Neural cell (in vitro differentiated cells): ENCODE results near the gene NHSL2. TPM values are rescaled to one million over a fixed set of nuclear protein-coding genes. Genes with fewer than 3 reads are reported as not detected.

Experiments used
- H2AFZ ChIP-seq: fragments of 200-600, 300-800 bp; sonication (generic), shearing (Covaris generic); 2 replicates; pipeline ENCODE4 v1.6.0; 2014; ENCODE audit warnings: low read depth, mild to moderate bottlenecking, antibody characterized with exemption, low read length, moderate library complexity
- H3F3A ChIP-seq: fragments of 200-600 bp; shearing (Covaris generic); 2 replicates; pipeline ENCODE4 v1.6.1; 2016; ENCODE audit warnings: mild to moderate bottlenecking, moderate library complexity, mixed read lengths, antibody characterized with exemption, low read length; ENCODE audit not compliant: insufficient read depth, poor library complexity, severe bottlenecking
- H3K27ac ChIP-seq: fragments of 200-600, 300-800 bp; sonication (generic), shearing (Covaris generic); 2 replicates; pipeline ENCODE4 v1.5.1; 2014; ENCODE audit warnings: mild to moderate bottlenecking, low read length, moderate library complexity
- H3K27me3 ChIP-seq: fragments of 300-800, 200-600 bp; sonication (generic), shearing (Covaris generic); 2 replicates; pipeline ENCODE4 v1.6.0; 2014; ENCODE audit warnings: mild to moderate bottlenecking, low read depth, low read length, moderate library complexity; ENCODE audit not compliant: insufficient read depth
- H3K36me3 ChIP-seq: fragments of 300-800, 200-600 bp; sonication (generic), shearing (Covaris generic); 2 replicates; pipeline ENCODE4 v1.5.1; 2014; ENCODE audit warnings: mild to moderate bottlenecking, antibody characterized with exemption, low read length, moderate library complexity; ENCODE audit not compliant: insufficient read depth
- H3K4me2 ChIP-seq: fragments of 300-800, 200-600 bp; sonication (generic), shearing (Covaris generic); 2 replicates; pipeline ENCODE4 v1.6.0; 2014; ENCODE audit warnings: mild to moderate bottlenecking, low read length
- H3K4me3 ChIP-seq: fragments of 300-800, 200-600 bp; sonication (generic), shearing (Covaris generic); 2 replicates; pipeline ENCODE4 v1.5.1; 2014; ENCODE audit warnings: mild to moderate bottlenecking, low read length, moderate library complexity
- H3K79me2 ChIP-seq: fragments of 200-600 bp; shearing (Covaris generic); replicated peaks from 2 replicates; pipeline ENCODE4 v1.6.0; 2014; ENCODE audit warnings: mild to moderate bottlenecking, low read length, moderate library complexity; ENCODE audit not compliant: insufficient read depth
- H3K9ac ChIP-seq: fragments of 300-800, 200-600 bp; sonication (generic), shearing (Covaris generic); 2 replicates; pipeline ENCODE4 v1.6.1; 2016; ENCODE audit warnings: mild to moderate bottlenecking, low read length, mixed read lengths
- H3K9me2 ChIP-seq: fragments of 200-600 bp; shearing (Covaris generic); 2 replicates; pipeline ENCODE4 v1.6.1; 2016; ENCODE audit warnings: mild to moderate bottlenecking, low read length, mixed read lengths; ENCODE audit not compliant: insufficient read depth
- H3K9me3 ChIP-seq: fragments of 200-600, 300-800 bp; sonication (generic), shearing (Covaris generic); 2 replicates; pipeline ENCODE4 v1.6.1; 2016; ENCODE audit warnings: mild to moderate bottlenecking, mixed run types, low read length, moderate library complexity, mixed read lengths
- H4K20me1 ChIP-seq: fragments of 200-600 bp; shearing (Covaris generic); 2 replicates; pipeline ENCODE4 v1.6.1; 2016; ENCODE audit warnings: mild to moderate bottlenecking, mixed run types; ENCODE audit not compliant: insufficient read depth
- EP300 ChIP-seq: fragments of 450-650 bp; conservative IDR thresholded peaks from 2 replicates; pipeline ENCODE4 v1.6.1; 2014; ENCODE audit warnings: antibody characterized with exemption, mild to moderate bottlenecking, moderate library complexity; ENCODE audit not compliant: poor library complexity, severe bottlenecking
- EZH2 ChIP-seq: fragments of 200-600, 300-800 bp; shearing (Covaris generic), sonication (generic); IDR thresholded peaks from 2 replicates; pipeline ENCODE4 v1.6.1; 2014; ENCODE audit warnings: antibody characterized with exemption, low read length, borderline replicate concordance, mild to moderate bottlenecking; ENCODE audit not compliant: insufficient read depth, poor library complexity, severe bottlenecking
- MXI1 ChIP-seq: fragments of 450-650 bp; conservative IDR thresholded peaks from 2 replicates; pipeline ENCODE4 v1.6.1; 2014; ENCODE audit warnings: antibody characterized with exemption, mild to moderate bottlenecking; ENCODE audit not compliant: poor library complexity, severe bottlenecking
- POLR2AphosphoS5 ChIP-seq: IDR thresholded peaks from 2 replicates; pipeline ENCODE4 v1.6.1; 2012
- RAD21 ChIP-seq: fragments of 450-650 bp; conservative IDR thresholded peaks from 2 replicates; pipeline ENCODE4 v1.6.1; 2014; ENCODE audit warnings: antibody characterized with exemption, mild to moderate bottlenecking, moderate library complexity
- SMC3 ChIP-seq: fragments of 450-650 bp; conservative IDR thresholded peaks from 2 replicates; pipeline ENCODE4 v1.6.1; 2014; ENCODE audit warnings: antibody characterized with exemption, mild to moderate bottlenecking, moderate library complexity; ENCODE audit not compliant: poor library complexity
- TAF1 ChIP-seq: IDR thresholded peaks from 2 replicates; pipeline ENCODE4 v1.6.1; 2012; ENCODE audit warnings: low read depth
- polyA plus RNA-seq: library from polyadenylated mRNA; depleted of rRNA; stranded (reverse); fragments of >200 nt; gene quantifications from 2 replicates; pipeline ENCODE4 v1.2.3, GENCODE V29; 2014
- TF ChIP-seq, protein P1 (sequence below): fragments of 450-650 bp; IDR thresholded peaks from 2 replicates; pipeline ENCODE4 v1.5.1; 2014; ENCODE audit warnings: antibody characterized with exemption, mild to moderate bottlenecking, moderate library complexity; ENCODE audit not compliant: poor library complexity, severe bottlenecking
- TF ChIP-seq, protein P2 (sequence below): IDR thresholded peaks from 2 replicates; pipeline ENCODE4 v1.6.1; 2012; ENCODE audit warnings: borderline replicate concordance

NHSL2 gene
- polyA plus RNA-seq, 1 donor from 2014 or later, result 0.87 TPM

DNA sequence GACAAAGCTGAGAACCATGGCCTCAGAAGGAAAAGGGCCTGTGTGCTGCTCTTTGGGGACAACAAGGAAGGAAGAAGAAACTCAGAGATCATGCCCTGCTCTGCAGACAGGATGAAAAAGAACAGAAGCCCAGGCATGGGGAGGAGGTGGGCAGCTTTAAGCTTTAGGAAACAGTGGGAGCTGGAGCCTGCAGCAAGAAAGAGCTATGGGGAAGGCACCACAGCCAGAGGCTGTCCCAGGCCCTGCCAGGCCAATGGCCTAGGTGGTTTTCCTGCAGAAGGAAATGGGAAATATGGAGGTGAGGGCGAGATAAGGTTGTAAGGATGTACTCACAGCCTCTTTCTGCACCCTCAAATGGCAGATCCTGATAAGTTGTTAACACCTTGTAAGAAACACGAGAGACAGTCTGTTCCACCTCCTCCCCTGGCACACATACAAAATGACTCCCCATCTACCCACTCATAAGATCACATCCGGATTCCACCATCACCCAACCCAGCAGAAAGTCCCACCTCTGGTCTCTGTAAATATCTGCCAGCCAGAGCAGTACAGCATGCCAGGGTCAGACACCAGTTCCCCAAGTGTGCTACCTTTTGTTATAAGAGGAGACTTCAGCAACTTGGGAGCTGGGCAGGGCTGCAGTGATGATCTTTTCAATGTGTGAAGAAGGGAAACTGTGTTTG is 115.8 kb downstream of the NHSL2 start:
- no peaks in the 10 kb centered on the region for H4K20me1 ChIP-seq
- H3K9ac ChIP-seq, result no peak overlapping the region
- no peaks in the 10 kb centered on the region for H3F3A ChIP-seq
- no peak overlapping the region for H3K4me3 ChIP-seq
- H3K27ac ChIP-seq, result no peak overlapping the region
- H3K9me2 ChIP-seq, result no peaks in the 10 kb centered on the region
- no peaks in the 10 kb centered on the region for H3K9me3 ChIP-seq
- no peak overlapping the region for H3K4me2 ChIP-seq
- H3K36me3 ChIP-seq, result no peaks in the 10 kb centered on the region
- no peaks in the 10 kb centered on the region for H3K79me2 ChIP-seq
- no peaks in the 10 kb centered on the region for H3K27me3 ChIP-seq
- TF ChIP-seq TAF1, result no peak
- TF ChIP-seq, protein P1, sequence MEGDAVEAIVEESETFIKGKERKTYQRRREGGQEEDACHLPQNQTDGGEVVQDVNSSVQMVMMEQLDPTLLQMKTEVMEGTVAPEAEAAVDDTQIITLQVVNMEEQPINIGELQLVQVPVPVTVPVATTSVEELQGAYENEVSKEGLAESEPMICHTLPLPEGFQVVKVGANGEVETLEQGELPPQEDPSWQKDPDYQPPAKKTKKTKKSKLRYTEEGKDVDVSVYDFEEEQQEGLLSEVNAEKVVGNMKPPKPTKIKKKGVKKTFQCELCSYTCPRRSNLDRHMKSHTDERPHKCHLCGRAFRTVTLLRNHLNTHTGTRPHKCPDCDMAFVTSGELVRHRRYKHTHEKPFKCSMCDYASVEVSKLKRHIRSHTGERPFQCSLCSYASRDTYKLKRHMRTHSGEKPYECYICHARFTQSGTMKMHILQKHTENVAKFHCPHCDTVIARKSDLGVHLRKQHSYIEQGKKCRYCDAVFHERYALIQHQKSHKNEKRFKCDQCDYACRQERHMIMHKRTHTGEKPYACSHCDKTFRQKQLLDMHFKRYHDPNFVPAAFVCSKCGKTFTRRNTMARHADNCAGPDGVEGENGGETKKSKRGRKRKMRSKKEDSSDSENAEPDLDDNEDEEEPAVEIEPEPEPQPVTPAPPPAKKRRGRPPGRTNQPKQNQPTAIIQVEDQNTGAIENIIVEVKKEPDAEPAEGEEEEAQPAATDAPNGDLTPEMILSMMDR, result no peak
- TF ChIP-seq SMC3, result no peak
- TF ChIP-seq MXI1, result no peak
- no peak overlapping the region for H2AFZ ChIP-seq

DNA sequence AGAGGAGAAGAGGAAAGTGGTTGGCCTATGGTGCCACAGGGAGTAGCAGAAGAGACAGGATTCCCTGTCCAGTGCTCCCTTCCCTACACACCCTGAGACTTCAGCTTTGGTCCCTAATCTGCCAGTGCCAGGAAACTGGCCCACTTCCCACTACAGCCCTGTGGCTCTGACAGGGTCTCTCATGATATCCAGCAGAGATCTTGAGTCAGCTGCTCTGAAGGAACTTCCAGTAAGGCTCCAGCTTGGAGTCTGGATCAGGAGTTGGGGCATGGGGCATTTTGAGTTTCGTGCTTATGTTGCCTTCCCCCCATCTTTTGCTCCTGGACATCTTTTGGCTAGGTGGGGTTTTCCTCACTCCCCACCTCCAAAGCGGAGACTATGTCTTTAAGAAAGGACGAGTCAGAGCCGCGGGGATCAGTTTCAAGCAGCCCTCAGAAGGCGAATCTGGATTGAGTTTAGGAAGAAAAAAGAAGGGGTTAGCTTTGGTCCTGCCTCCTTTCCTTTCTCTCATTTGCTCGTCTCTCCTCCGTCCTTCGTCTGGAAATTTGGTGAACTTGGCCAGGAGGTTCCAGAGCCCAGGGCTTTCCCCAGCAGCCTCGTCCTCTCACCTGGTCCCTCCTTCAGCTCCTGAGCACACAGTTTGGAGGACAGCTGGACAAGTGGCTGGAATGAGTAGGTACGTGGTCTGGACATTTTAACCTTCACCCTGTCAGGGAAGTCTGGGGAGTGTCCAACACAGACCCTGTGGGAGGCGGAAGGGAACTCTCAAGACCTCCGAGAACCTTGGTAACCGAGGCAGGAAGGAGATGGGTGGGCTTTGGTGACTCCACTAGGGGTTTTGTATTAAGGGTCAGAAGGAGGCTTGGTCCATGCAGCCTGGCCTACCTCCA is 116.6 kb downstream of the NHSL2 start:
- Histone ChIP-seq H3K27ac (no peak overlapping the region), H3K9me2 (no peaks in the 10 kb centered on the region), H3K36me3 (no peaks in the 10 kb centered on the region), H3K4me2 (no peak overlapping the region), H3K4me3 (no peak overlapping the region), H3F3A (no peaks in the 10 kb centered on the region), H3K9ac (no peak overlapping the region), H4K20me1 (no peaks in the 10 kb centered on the region), H2AFZ (no peak overlapping the region), H3K79me2 (no peaks in the 10 kb centered on the region), H3K9me3 (no peaks in the 10 kb centered on the region), H3K27me3 (no peaks in the 10 kb centered on the region)
- TF ChIP-seq POLR2AphosphoS5 (no peak), EZH2 (no peak), MXI1 (no peak), RAD21 (no peak), TAF1 (no peak), EP300 (no peak), SMC3 (no peak)
- TF ChIP-seq, protein P2, sequence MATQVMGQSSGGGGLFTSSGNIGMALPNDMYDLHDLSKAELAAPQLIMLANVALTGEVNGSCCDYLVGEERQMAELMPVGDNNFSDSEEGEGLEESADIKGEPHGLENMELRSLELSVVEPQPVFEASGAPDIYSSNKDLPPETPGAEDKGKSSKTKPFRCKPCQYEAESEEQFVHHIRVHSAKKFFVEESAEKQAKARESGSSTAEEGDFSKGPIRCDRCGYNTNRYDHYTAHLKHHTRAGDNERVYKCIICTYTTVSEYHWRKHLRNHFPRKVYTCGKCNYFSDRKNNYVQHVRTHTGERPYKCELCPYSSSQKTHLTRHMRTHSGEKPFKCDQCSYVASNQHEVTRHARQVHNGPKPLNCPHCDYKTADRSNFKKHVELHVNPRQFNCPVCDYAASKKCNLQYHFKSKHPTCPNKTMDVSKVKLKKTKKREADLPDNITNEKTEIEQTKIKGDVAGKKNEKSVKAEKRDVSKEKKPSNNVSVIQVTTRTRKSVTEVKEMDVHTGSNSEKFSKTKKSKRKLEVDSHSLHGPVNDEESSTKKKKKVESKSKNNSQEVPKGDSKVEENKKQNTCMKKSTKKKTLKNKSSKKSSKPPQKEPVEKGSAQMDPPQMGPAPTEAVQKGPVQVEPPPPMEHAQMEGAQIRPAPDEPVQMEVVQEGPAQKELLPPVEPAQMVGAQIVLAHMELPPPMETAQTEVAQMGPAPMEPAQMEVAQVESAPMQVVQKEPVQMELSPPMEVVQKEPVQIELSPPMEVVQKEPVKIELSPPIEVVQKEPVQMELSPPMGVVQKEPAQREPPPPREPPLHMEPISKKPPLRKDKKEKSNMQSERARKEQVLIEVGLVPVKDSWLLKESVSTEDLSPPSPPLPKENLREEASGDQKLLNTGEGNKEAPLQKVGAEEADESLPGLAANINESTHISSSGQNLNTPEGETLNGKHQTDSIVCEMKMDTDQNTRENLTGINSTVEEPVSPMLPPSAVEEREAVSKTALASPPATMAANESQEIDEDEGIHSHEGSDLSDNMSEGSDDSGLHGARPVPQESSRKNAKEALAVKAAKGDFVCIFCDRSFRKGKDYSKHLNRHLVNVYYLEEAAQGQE, result no peak
- TF ChIP-seq, protein P1, result no peak
